NK-92 treated with Interleukin-12 subunit alpha and Interleukin-12 subunit beta, amount 100 ng/mL, for 24 hours (cell line): ENCODE data around the gene HOXB6.
A peak's percentile ranks its signal among the peaks of the same experiment; 100 is the strongest.

Experiments
- DNase-seq: peaks from one replicate; lab custom pipeline; 2025; lab: John Stamatoyannopoulos, UW

Gene HOXB6

GRCh38 chr17:48593840-48594537, 10.8 kb downstream of the HOXB6 start:
- peak; percentile 32 for DNase-seq

DNA sequence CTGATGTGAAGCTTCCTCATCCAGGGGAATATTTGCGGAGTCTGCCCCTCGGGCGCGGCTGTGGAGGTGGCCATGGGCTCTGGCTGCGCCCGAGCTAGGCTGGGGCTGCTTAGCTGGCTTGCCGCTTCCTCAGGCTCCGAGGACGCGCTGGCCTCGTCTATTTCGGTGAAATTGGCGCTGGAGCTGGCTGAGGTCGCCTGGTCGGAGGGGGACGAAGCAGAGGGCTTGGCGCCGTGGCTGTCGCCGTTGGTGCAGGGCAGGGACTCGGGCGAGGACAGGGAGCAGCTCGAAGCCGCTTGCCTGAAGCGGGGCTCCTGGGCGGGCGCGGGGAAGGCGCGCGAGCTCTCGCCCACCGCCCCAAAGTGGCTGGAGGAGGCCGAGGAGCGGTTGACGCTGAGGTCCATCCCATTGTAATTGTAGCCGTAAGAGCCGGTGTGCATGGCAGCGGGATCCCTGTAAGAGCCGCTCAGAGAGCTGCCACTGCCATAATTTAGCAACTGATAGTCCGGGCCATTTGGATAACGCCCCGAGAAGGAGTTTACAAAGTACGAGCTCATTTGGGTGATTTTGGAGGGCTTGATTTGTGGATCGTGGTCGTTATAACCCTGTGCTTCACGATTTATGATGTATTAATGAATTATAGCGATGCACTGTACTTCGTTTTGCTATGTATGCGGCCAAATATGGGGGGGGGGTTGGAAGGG, 11.5 kb downstream of the HOXB6 start, which contains the start of gene HOXB5:
HOXB5 (minus strand) TSS at position 654 of the 704 bp plus-strand sequence; CDS start at position 557, 97 bp downstream.
- no peak for DNase-seq

- no peak for DNase-seq
These were observed 12.2 kb downstream of the HOXB6 start for GRCh38 chr17:48592577-48592976.

DNA sequence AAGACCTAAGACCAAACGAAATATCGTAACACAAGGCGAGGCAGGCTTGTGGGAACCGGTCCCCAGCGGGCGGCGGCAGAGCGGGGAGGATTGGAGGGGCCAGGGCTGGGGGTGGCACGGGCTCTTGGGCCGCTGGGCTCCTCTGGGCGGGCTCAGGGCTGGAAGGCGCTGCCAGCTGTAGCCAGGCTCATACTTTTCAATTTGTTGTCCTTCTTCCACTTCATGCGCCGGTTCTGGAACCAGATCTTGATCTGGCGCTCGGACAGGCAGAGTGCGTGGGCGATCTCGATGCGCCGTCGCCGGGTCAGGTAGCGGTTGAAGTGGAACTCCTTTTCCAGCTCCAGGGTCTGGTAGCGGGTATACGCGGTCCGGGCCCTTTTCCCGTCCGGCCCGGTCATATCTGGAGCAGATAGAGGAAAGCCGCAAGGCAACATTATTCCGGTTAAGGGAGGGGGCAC, 12.7 kb downstream of the HOXB6 start:
- no peak for DNase-seq

DNA sequence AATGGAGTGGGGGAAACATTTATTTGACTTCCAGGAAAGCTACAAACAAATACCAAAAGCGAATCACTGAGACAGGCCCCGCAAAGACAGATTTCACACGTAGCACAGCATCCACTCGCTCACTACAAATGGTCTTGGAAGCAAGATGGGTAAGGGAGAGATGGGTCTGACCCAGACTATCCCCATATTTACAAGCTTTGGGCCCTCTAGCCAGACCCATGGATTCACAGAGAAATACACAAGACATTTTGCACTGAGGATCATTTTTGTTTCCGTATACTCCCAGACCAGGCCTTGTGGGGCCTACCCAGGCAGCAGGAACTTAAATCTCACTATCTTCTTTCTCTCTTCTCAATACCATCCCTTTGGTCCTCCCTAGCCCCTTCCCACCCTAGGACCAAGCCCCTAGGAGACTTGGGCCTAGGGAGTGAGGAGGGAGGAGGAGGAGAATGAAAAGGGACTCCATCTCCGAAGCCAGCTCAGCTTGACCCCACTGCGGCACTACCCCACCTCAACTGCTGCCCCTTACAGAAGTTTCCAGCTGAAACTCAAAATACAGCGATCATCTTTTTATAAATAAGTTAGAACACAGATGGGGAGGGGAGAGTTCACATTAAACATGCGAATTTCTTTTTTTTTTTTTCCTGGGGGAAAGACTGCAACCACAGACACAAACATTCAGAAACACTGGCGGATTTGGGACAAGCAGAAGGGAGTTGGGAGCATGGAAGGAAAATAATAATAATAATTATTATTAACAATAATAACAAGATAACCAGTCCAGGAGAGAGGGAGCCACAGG, 13.3 kb downstream of the HOXB6 start:
- no peak for DNase-seq

GRCh38 chr17:48590607-48591161, 14.1 kb downstream of the HOXB6 start:
- no peak for DNase-seq

DNA sequence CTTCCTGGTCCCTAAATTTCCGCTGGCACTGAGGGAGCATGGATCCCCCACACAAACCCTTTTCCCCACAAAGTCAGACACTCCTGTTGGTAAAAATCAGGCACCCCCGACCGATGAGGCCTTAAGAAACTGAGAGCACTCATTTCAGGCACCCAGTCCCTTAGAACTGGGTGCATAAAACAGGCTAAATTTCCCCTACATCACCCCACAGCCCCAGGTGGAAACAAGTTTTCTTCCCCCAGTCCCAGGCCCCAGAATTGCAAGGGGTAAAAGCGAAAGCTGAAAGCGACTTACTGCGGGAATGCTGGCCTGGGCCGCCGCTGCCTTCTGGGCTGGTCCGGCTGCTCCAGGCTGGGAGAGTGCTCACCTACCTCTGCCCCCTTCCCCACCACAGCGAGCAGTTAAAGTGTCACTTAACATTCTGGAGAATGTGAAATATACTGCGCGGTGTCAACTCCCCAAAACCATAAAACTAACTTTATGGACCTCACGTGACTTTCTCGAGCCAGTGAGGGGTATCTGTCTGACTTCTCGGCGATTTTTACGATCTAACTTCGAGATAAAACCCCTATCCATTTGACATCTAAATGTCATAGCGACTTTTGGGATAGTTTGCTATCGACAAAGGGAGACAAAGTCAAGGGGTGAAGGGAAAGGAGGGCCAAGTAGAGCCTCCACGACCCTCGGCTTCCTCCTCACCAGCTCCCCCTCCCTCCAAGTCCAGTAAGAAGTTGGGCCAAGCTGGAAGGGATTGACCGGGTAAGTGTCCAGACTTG, 14.8 kb downstream of the HOXB6 start, which contains the start of gene HOXB3:
HOXB3 (minus strand) TSS at position 411 of the 776 bp plus-strand sequence. CDS start 37,767 bp downstream, outside the sequence.
- DNase-seq = no peak

DNA sequence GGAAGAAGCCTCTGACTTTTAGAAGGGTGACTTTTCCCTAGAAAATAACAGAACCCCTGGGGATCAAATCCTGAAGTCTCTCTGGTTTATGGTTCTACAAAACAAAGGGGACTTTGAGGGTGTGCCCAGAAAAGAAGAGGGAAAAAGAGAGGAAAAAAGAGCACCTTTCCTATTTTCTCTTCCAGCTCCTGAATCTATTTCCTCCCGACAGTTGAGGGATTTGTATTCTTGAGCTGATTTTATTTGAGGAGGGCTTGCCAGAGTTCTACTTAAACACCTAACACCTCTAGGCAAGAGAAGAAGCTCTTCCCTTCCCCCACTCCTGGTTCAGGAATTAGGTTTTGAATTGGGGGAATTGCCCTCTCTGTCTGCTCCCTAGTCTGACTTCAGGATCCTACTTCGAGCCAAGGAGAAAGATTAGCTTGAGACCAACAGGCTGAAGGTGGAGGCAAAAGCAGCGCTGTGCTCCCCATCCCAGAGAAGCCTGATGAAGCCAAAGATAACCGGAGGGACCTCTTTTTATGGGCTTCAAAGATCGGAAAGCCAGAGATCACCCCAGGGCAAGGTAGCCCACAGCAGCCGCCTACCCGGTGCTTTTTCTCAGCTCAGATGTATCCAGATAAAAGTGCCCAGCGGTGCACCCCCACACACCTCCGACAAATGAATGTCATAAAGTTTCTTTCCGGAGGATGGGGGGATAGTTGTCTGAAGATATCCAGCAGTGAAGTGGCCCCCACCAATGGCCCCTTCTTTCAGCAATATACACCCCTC, 15.5 kb downstream of the HOXB6 start:
- no peak for DNase-seq

DNA sequence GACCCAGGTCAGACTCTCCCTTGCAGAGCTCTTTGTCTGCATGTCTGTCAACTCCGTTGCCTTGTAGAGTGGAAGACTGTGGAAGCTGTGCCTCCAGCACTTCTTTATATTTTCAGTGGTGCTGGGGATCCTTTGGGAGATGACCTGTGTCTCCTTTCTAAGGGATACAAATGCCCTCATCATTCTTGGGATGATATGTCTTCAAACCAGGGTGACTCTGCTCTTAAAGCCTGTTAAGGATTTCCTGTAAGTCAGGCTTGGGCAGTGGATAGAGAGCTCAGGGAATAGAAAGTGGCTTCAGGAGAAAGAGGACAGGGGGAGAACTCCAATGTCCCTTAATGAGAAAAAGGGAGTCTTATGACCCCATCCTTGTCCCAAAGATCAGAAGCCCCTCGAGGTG, 16.3 kb downstream of the HOXB6 start:
- no peak for DNase-seq

DNA sequence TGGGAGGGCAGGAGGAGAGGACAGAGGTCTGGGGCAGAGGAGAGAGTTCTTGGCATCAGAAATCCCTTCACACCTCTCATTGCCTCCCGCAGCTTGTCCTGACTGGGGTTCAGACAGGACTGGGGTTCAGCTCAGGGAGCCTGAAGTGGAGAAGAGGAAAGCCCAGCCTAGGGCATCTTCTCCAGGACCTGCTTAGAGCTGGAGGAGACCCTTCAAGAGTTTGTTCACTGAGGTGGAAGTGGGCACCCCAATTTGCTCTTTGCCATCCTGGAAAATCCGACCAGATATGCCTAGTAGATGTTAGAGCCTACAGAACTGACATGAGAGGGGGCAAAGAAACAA, 16.7 kb downstream of the HOXB6 start:
- no peak for DNase-seq

- DNase-seq = no peak
These were observed 17.3 kb downstream of the HOXB6 start for GRCh38 chr17:48587276-48588073.

- no peak for DNase-seq
These were observed 18.2 kb downstream of the HOXB6 start for GRCh38 chr17:48586355-48587258.

- no peak for DNase-seq
These were observed 20.5 kb downstream of the HOXB6 start for GRCh38 chr17:48584223-48584741.

- DNase-seq = no peak
These were observed 21.0 kb downstream of the HOXB6 start for GRCh38 chr17:48583708-48584222.

DNA sequence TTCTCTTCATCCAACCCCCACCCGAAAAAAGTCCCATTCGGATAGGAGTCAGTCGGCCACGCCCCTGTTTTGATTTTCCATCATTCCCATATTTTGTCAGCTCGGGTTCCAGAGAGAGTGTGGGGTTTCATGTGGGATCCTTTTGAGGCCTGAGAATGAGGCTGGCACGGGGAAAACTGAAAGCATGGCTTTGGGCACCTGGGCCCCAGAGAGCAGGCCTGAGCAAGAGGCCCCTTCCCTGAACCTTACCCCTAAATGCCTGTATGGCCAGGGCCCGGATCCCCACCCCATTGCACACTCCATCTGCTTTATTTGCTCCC, 22.1 kb downstream of the HOXB6 start:
- DNase-seq = no peak

- no peak for DNase-seq
These were observed 24.8 kb downstream of the HOXB6 start for GRCh38 chr17:48579760-48580554.

GRCh38 chr17:48579471-48579759, 25.4 kb downstream of the HOXB6 start:
- no peak for DNase-seq
